Lung microvascular endothelial cell (primary cell): ENCODE measurements around the gene TAPBPL. TPM values are rescaled to one million over a fixed set of nuclear protein-coding genes. Genes with fewer than 3 reads are reported as not detected.
"Not testable (repeated sequence)": the region's sequence is repeated elsewhere in the genome, so short reads cannot be mapped to it uniquely, and the experiment has no call there.

Experiments
- DNase-seq, 2 donors: peaks; one replicate each; pipeline versions ENCODE4 v3.0.0 to v3.0.0-alpha.2; 2010; ENCODE audit warnings: low read depth in 2 of 2
- total RNA-seq: library from RNA; depleted of rRNA; stranded (reverse); fragments of >200 nt; gene quantifications from 2 replicates; pipeline ENCODE4 v1.2.1, GENCODE V29; 2014

The TAPBPL gene, protein sequence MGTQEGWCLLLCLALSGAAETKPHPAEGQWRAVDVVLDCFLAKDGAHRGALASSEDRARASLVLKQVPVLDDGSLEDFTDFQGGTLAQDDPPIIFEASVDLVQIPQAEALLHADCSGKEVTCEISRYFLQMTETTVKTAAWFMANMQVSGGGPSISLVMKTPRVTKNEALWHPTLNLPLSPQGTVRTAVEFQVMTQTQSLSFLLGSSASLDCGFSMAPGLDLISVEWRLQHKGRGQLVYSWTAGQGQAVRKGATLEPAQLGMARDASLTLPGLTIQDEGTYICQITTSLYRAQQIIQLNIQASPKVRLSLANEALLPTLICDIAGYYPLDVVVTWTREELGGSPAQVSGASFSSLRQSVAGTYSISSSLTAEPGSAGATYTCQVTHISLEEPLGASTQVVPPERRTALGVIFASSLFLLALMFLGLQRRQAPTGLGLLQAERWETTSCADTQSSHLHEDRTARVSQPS
- total RNA-seq: 6.5 and 19.6 TPM in 2 replicates

DNA sequence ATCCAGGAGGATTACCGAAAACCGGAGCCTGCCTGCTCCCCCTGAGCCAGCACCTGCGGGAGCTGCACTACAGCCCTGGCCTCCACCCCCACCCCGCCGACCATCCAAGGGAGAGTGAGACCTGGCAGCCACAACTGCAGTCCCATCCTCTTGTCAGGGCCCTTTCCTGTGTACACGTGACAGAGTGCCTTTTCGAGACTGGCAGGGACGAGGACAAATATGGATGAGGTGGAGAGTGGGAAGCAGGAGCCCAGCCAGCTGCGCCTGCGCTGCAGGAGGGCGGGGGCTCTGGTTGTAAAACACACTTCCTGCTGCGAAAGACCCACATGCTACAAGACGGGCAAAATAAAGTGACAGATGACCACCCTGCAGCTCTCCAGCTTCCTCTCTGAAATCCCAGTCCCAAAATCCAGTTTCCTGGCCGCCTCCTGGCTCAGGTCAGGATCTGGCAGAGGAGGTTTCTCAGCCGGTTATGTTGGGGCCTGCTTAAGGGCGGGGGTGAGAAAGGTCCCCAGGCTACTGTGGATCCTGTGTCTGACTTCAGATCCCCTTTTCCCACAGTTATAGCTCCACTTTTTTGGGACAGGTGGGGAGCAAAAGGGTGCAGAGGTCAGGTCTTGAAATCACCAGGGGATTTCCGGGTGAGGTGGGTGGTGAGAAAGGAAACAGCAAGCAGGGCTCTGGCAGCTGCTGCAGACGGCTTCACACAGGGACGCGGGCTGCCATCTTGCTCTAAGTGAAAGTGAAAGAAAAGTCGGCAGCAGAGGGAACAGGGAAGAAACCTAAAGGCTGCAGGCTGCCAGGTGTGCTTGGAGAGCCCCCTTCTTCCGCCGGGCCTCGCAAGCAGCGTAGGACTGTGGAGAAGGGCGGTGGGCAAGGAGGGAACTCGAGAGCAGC lies at the start of gene TAPBPL:
Gene TAPBPL (plus strand): TSS at position 695 of the 897 bp plus-strand sequence. CDS start 207 bp downstream, outside the sequence.
- peak; percentile 87 to 97 for DNase-seq

DNA sequence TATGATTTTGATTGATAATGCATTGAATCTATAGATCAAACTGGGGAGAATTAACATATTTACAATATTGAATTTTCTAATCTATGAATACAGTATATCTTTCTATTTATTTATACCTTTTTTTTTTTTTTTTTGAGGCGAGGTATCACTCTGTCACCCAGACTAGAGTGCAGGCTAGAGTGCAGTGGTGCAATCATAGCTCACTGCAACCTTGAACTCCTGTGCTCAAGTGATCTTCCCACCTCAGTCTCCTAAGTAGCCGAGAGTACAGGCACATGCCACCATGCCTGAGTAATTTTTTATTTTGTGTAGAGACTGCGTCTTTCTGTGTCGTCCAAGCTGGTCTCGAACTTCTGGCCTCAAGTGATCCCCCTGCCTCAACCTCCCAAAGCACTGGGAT lies 47.5 kb upstream of the TAPBPL start:
- DNase-seq: no peak

DNA sequence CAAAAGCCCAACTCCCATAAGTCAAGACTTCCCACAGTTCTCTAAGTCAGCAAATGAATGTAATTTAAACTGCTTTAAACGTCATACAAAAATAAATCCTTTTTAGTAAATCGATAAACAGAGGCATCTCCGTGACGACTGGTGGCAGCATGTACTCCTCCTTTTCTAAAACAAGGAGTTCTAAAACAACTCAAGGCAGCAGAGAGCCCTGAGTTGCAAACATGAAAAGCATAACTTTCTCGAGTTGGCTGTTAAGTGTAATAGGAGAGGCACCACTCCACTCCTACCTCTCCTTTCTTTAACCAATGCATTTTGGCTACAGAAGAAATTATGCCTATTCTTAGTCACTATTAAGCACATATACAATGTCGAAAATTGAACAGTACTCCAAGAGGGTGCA lies 45.9 kb upstream of the TAPBPL start:
- no peak for DNase-seq

DNA sequence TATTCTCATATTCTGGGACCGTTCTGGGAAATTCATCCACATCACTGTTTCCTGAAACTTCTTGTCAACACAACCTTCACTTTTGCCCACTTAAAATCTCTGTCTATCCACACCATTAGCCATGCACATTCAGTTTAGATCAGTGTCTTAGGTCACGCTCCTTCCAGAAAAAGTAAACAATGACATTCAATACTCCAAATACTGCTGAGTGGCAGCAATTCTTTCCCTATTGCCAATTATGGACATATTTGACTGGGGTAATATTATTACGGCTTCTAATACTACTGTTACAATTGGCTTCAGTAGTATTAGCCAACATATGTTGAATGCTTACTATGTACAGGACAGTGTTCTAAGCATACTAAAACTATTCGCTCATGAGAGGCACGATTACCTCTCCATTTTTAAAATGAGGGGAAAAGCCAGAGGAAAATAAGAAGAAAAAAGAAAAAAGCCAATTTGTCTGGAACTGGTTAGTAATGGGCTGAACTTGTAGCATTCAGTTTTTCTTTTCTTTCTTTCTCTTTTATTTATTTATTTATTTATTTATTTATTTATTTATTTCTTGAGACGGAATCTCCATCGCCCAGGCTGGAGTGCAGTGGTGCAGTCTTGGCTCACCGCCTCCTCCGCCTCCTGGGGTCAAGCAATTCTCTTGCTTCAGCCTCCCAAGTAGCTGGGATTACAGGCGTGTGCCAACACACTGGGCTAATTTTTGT lies 44.4 kb upstream of the TAPBPL start:
- DNase-seq: no peak

DNA sequence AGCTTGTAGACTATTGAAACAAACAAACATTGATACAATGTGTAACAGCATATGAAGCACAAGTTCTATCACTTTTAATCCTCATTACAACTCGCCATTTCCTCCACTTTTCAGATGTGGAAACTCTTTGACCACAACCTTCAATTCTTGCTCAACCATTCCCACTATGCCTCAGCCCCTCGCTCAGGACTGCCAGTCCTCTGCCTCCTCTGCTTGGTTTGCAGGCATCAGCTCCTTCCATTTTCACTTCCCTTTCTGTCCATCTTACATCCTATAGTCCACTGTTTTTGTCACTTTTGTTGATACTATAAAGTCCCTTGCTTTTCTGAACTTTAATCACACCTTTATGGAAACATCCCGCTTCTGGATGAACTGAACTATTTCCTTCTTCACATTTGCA lies 35.2 kb upstream of the TAPBPL start:
- DNase-seq: no peak

DNA sequence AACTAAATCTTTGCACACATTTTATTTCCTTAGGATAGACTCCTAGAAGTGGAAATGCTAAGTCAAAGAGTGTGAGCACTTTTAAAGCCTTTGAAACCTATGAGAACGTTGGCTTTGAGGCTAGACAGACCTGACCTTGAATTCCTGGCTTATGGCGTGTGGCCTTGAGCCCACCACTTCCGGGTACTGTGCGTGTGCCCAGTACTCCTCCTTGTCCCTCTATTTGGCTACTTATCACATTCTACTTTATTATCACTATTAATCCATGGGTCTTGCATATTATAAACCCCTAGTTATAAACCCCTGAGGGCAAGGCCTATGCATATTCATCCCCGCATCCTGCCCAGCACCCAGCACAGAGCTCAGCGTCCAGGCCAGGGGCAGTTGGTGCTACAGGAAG lies 33.0 kb upstream of the TAPBPL start:
- DNase-seq: no peak

DNA sequence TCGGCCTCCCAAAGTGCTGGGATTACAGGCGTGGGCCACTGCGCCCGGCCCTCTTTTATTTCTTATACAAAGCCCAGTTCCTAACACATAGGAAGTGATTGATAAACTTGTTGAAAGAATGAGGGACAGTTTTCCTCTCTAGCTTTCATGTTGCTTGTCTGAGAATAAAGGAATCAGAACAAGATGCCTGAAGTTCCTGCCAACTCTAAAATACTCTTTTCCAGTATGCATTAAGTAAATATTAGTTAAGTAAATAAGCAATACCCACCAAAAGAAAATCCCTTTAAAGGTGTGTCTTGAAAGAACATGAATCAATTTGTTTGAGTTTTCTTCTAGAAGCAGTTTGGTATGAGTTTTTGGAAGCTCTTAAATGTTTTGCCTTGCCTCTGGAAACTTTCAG lies 31.5 kb upstream of the TAPBPL start:
- DNase-seq: no peak

DNA sequence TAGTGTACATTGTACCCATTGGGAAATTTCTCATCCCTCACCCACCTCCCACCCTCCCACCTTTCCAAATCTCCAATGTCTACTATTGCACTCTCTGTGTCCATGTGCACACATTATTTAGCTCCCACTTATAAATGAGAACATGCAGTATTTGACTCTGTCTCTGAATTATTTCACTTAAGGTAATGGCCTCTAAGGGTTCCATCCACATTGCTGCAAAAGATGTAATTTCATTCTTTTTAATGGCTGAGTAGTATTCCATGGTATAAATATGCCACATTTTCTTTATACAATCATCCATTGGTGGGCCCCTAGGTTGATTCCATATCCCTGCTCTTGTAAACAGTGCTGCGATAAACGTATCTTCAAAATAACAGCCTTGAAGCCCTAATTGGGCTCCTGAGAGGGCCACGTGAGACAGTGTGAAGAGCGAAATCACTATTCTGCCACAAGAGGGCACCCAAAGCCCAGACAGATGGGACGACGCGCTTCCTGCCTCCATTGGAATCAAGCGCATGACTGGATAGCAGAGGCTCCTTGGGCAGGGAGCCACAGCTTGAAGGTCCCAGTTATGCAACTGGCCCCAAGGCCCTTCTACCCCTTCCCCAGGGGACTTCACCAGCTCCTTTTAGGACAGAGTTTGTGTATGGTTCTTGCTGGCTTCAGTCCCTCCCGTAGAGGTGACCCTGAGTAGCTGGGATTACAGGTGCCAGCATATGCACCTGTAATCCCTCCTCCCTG lies 28.4 kb upstream of the TAPBPL start:
- peak; percentile 92 to 95 for DNase-seq

DNA sequence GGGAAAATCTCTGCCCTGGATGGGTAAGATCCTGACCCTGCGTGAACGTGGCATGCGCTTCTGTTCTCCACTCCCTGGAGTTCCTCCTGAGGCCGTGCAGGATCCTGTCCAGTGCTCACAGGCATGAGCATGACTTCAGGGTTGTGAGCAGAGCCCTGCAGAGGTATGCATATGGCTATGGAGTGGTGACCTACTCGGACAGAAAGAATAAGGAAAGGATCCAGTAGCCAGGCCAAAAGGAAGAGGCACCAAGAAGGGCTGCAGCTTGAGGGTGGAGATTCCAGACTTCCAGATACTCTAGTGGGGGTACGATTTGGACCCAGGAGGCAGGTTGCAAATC lies 27.9 kb upstream of the TAPBPL start:
- no peak for DNase-seq

DNA sequence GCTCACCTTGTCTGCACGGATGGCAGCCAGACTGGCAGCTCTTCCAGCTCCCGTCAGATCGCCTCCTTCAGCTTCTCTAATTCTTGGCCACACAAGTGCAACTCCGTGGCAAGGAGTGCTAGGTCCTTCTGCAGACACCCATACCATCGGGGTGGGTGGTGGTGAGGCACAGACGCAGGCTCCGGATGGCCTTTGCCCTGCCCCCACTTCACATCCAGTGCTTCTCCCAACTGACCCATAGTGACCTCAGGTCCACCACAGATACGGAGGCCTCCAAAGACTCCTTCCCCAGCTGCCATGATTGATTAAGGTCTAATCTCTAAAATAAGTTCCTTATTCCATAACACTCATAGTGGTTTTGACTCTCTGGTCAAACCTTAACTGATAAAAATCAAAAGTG lies 27.0 kb upstream of the TAPBPL start:
- DNase-seq: no peak

DNA sequence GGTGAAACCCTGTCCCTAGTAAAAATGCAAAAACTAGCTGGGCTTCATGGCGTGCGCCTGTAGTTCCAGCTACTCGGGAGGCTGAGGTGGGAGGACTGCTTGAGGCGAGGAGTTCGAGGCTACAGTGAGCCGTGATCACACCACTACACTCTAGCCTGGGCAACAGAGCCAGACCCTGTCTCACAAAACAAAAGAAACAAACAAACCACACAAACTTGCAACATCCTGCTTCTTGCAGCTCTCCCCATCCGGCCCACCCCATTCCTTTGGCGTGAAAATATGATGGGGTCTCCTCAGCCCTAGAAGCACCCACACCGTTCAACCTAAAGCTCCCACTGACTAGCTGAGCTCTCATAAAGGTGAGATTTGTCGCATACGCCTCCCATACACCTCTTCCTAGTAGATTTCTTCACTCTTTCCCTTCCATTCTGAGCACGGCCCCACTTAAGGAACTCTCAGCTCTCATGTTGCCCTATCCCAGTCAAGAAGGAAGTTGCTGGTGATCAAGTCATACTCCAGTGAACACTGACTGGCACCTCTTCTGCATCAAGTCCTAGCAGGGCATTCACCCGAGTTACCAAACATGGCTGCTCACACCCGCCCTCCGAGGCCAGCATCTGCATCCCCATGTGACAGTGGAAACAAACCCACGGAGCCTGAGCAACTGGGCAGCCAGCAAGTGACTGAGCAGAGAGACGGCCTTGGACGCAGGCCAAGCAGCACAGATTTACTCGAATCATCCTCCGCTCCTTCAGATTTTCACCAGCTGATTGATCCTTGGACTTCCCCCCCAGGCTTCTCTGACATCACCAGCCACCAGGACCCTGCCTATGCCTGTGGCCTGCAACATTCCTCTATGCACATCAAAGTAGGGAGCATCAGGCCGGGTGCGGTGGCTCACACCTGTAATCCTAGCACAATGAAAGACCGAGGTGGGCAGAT lies 26.0 kb upstream of the TAPBPL start:
- DNase-seq: peak in 1 of 2 donors; percentile 7

DNA sequence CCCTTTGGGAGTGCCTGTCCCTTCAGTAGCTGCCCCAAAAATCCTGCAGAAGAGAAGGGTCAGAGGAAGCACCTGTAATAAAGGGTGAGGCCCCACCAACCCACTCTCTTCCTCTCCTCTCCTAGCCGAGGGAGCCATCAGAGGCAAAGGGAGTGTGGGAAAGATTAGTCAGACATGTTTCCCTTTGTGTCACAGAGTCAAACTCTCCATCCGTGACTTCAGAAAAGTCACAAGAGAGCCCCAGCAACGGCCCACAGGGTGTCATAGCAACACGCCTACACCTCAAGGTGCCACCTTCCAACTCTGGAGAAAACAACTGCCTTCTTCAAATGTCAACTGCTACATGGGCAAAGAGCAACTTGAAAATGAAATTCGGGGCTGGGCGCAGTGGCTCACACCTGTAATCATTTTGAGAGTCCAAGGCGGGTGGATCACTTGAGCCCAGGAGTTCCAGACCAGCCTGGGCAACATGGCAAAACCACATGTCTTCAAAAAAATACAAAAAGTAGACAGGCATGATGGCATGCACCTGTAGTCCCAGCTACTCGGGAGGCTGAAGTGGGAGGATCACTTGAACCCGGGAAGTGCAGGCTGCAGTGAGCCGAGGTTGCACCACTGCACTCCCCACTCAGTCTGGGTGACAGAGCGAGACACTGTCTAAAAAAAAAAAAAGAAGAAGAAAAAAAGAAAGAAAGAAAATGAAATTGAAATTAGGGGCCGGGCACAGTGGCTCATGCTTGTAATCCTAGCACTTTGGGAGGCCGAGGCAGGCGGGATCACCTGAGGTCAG lies 24.8 kb upstream of the TAPBPL start:
- DNase-seq: peak; percentile 37 to 53

DNA sequence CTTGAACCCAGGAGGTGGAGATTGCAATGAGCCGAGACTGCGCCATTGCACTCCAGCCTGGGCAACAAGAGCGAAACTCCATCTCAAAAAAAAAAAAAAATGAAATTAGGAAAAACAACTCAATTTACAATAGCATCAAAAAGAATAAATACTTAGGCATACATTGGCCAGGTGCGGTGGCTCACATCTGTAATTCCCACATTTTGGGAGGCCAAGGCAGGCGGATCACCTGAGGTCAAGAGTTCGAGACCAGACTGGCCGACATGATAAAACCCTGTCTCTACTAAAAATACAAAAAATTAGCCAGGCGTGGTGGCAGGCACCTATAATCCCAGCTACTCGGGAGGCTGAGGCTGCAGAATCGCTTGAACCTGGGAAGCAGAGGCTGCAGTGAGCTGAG lies 24.0 kb upstream of the TAPBPL start:
- DNase-seq: not testable (repeated sequence)

DNA sequence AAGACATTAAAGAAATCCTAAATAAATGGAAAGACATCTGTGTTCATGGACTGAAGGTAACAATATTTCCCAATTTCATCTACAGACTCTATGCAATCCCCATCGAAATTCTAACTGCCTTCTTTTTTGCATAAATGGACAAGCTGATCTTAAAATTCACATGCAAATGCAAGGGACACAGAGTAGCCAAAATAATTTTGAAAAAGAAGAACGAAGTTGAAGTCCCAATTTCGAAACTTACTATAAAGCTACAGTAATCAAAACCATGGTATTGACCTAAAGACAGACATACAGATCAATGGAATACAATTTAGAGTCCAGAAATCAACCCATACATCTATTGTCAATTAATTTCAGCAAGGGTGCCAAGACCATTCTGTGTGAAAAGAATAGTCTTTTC lies 23.5 kb upstream of the TAPBPL start:
- no peak for DNase-seq

DNA sequence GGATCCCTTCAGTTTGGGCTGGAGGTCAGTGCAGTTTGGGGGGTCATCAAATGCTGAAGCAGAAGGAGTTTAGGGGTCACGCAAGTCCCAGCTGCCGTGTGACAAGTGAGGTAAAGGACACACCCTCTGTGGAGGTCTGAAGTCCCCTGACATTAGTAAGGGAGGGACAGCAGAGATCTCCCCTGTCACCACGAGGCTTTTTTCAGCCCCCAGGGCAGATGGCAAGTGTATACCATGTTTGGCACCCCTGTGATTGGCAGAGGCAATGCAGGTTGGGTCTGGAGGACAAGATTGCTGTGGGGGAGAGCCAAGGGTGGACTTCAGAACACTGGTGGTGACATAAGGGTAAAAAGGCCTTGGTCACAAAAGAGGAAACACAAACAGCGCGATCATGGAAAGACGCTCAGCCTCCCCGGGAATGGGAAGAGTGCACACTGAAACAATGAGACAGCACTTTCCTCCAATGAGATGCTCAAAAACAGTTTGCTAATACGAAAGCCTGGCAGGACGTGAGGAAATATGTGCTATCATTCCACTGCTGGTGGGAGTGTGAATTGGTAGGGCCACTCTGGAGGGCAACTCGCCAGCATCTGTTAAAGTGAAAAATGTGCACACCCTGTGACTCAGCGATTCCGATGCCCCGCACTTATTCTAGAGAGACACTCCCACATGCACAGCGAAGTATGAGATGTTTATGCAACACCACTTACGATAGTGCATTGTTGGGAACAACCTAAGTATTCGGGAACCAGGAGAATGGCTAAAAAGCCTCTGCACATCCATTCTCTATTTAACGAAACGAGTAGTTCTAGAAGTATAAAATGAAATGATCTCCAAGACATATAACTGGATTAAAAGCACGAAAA lies 21.5 kb upstream of the TAPBPL start:
- DNase-seq: peak; percentile 98

DNA sequence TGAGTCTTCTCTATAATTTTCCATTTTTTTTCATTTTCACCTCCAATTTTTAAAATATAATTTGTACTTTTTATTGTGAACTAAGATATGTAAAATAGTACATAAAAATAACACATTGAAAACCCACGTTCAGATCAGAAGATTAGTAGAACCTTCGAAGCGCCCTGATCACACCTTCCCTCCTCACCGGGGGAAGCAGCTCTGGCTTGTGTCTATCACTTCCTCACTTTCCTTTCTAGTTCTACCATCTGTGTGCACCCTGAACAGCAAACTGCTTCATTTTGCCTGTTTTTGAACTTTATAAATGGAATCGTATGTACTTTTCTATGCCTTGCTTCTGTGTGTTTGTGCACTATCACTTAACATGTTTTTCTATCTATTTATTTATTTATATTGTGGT lies 18.9 kb upstream of the TAPBPL start:
- no peak for DNase-seq

DNA sequence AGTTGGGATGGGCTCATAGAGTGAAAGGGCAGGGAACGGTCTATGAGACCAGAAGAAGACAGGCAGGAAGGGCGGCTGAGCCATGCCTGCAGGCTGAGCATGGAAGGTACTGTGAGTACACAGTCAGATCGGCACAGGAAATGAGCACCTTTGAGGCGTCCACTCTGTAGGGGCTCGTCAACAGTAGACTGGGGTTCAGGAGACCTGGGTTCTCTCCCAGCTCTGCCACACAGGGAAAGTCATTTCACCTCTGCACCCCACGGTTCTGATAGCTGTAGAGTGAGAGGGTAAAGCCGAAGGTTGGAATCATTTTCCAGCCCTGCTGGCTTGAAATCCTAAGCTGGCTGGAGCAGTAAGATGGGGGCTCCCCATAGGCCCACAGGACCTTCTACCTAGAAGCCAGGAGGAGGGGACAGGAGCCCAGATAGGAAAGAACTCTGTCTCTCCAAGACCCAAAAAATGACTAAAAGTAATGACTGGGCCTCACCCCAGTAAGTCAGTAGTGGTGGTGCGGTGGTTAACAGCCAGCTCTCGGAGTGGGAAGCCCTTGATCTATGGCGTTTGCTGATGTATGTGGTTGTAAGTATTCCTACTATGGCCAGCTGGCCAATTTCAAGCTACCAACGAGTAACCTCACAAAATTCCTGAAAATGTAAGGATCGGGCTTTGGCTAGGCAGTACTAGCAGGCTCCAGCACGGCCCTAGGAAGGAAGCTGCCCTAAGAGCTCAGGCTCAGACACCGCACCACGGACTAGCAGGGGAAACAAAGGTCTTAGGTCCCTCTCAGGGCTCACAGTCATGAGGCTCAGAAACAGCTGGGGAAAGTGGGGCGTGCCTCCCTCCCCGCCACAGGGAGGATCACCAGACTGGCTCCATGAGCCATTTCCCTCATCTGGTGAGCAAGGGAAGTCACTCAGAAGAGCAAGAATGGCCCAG lies 17.4 kb upstream of the TAPBPL start:
- DNase-seq: no peak
